ENCODE measurements around the gene MLANA.
A peak's percentile ranks its signal among the peaks of the same experiment; 100 is the strongest.

The MLANA gene

DNA sequence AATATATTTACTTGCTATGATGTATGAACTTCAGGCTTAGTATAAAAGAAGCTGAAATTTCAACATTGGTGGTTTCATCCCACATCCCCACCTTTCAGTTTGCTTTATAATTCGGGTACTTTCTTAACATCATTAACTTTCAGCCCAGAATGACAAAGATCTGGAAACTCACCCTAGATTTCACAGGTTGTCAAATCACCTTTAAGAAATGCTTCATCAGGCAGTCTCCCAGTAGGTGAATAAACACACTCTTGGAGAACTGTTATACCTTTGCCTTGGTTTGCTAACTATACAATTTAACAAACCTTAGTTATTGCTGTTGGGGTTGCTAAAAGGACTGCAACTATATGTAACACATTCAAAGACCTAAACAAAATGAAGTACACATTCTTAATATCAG lies 54.4 kb downstream of the MLANA start:
- TF ChIP-seq, protein P1, sequence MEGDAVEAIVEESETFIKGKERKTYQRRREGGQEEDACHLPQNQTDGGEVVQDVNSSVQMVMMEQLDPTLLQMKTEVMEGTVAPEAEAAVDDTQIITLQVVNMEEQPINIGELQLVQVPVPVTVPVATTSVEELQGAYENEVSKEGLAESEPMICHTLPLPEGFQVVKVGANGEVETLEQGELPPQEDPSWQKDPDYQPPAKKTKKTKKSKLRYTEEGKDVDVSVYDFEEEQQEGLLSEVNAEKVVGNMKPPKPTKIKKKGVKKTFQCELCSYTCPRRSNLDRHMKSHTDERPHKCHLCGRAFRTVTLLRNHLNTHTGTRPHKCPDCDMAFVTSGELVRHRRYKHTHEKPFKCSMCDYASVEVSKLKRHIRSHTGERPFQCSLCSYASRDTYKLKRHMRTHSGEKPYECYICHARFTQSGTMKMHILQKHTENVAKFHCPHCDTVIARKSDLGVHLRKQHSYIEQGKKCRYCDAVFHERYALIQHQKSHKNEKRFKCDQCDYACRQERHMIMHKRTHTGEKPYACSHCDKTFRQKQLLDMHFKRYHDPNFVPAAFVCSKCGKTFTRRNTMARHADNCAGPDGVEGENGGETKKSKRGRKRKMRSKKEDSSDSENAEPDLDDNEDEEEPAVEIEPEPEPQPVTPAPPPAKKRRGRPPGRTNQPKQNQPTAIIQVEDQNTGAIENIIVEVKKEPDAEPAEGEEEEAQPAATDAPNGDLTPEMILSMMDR (IDR thresholded peaks at IDR 0.05; ENCODE audit: insufficient read depth, low read length, poor library complexity, severe bottlenecking), result no peak
- no peak for DNase-seq (ENCODE audit: extremely low read depth, insufficient read length)
- Histone ChIP-seq H3K36me3 (ENCODE audit: control insufficient read depth, insufficient read depth, low read length) (no peaks in the 10 kb centered on the region), H3K4me3 (replicated peaks; ENCODE audit: low read depth, low read length) (no peak overlapping the region), H3K27me3 (replicated peaks; ENCODE audit: control insufficient read depth, insufficient read depth, low read length) (no peaks in the 10 kb centered on the region)

DNA sequence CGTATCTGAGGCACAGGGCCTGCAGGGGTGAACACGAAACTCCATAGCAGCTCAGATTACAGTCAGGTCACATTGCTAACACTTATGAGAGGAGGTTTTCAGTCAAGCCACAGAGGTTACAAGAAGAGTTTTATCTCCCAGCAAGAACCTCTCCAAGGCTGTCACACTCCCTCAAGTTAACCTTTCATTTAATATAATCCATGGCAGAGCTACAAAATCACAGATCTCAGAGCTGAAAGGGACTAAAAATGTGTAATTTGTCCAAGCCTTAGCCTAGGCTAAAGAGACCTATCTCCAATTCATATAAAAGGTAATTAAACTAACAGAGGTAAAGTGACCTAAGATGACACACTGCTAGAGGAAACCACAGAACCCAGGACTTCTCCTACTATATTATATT lies 57.2 kb downstream of the MLANA start:
- Histone ChIP-seq H3K4me3 (replicated peaks; ENCODE audit: low read depth, low read length) (no peak overlapping the region), H3K36me3 (ENCODE audit: control insufficient read depth, insufficient read depth, low read length) (no peaks in the 10 kb centered on the region), H3K27me3 (replicated peaks; ENCODE audit: control insufficient read depth, insufficient read depth, low read length) (no peaks in the 10 kb centered on the region)
- DNase-seq (ENCODE audit: extremely low read depth, insufficient read length), result no peak
- TF ChIP-seq, protein P1 (IDR thresholded peaks at IDR 0.05; ENCODE audit: insufficient read depth, low read length, poor library complexity, severe bottlenecking), result no peak

DNA sequence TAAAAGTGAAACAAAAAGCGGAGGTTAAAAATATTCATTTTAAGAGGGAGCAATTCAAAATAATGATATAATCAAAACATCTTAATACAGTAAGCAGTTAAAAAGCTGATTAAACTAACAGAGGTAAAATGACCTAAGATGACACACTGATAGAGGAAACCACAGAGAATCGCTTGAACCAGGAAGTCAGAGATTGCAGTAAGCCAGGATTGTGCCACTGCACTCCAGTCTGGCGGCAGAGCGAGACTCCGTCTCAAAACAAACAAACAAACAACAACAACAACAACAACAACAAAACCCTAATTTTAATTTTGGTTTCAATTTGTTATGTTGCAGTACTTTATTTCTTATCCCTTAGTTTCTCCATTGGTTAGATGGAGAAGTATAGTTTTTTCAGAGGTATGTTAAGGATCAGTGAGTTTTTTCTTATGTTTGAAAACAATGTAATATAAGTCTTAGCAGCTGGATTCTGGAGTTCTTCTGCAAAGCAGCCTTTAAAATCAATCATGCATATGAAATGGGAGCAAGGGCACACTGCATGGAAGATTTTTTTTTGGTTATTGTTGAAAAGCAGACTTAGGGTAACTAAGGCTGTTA lies 58.5 kb downstream of the MLANA start:
- peak; percentile 10 for DNase-seq (ENCODE audit: extremely low read depth, insufficient read length)
- Histone ChIP-seq H3K27me3 (replicated peaks; ENCODE audit: control insufficient read depth, insufficient read depth, low read length) (no peaks in the 10 kb centered on the region), H3K4me3 (replicated peaks; ENCODE audit: low read depth, low read length) (peak overlapping the region; percentile 8; the same call in 1 of the 2 replicates), H3K36me3 (ENCODE audit: control insufficient read depth, insufficient read depth, low read length) (no peaks in the 10 kb centered on the region)
- TF ChIP-seq, protein P1 (IDR thresholded peaks at IDR 0.05; ENCODE audit: insufficient read depth, low read length, poor library complexity, severe bottlenecking), result no peak

DNA sequence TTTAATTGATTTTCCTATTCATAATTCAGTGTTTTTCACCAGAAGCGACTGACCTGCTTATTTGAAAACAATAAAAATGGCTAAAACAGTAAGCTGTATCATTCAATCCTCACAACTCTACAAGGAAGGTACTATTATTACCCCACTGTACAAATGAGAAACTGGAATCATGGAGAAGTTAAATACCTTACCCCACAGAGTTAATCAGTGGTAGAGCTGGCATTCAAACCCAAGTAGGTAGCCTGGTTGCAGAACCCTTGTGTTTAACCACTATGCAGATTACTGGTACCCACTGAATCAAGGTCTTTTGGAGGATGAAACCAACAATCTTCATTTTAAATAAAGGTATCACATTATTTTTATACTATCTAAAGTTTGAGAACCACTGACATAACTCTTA lies 59.6 kb downstream of the MLANA start:
- DNase-seq (ENCODE audit: extremely low read depth, insufficient read length), result no peak
- no peaks in the 10 kb centered on the region for H3K27me3 ChIP-seq (replicated peaks; ENCODE audit: control insufficient read depth, insufficient read depth, low read length)
- TF ChIP-seq, protein P1 (IDR thresholded peaks at IDR 0.05; ENCODE audit: insufficient read depth, low read length, poor library complexity, severe bottlenecking), result no peak
- no peaks in the 10 kb centered on the region for H3K36me3 ChIP-seq (ENCODE audit: control insufficient read depth, insufficient read depth, low read length)
- H3K4me3 ChIP-seq (replicated peaks; ENCODE audit: low read depth, low read length), result no peak overlapping the region

DNA sequence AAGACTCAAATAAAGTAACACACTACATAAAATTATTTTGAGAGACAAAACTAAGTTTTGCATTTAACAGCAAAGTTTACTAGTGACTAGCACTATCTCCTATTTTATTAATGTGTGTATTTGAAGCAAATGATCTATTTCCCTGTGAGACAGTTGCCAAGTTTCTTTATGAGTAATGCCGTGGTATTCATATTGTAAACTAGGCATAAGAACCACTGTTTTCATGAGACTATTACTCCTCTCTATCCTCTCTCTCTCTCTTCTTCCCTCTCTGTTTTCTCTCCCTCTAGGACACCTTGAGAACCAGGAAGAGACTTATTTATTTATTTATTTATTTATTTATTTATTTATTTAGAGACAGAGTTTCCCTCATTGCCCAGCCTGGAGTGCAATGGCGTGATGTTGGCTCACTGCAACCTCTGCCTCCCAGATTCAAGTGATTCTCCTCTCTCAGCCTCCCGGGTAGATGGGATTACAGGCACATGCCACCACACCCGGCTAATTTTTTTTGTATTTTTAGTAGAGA lies 61.1 kb downstream of the MLANA start:
- TF ChIP-seq, protein P1 (IDR thresholded peaks at IDR 0.05; ENCODE audit: insufficient read depth, low read length, poor library complexity, severe bottlenecking), result no peak
- Histone ChIP-seq H3K36me3 (ENCODE audit: control insufficient read depth, insufficient read depth, low read length) (no peaks in the 10 kb centered on the region), H3K27me3 (replicated peaks; ENCODE audit: control insufficient read depth, insufficient read depth, low read length) (no peaks in the 10 kb centered on the region), H3K4me3 (replicated peaks; ENCODE audit: low read depth, low read length) (no peak overlapping the region)
- DNase-seq (ENCODE audit: extremely low read depth, insufficient read length), result peak; percentile 15

Data from GM06990 (cell line).